Measurements from ENCODE around the gene ATOH1. TPM values are rescaled to one million over a fixed set of nuclear protein-coding genes. Genes with fewer than 3 reads are reported as not detected.

ATOH1 gene
- polyA plus RNA-seq, 3 donors: not detected

DNA sequence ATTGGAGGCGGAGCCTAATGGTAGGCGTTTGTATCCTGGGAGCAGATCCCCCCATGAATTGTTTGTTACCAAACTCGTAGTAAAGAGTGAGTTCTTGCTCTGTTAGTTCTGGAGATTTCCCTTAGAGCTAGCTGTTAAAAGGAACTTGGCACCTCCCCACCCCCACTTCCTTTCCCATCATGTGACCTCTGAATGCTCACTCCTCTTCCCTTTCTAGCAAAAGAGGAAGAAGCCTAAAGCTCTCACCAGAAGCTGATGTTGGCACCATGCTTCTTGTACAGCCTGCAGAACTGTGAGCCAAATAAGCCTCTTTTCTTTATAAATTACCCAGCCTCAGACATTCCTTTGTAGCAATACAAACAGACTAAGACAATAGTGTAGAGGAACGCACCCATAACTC, 13.8 kb upstream of the ATOH1 start:
- no peaks in the 10 kb centered on the region for H3K36me3 Mint-ChIP-seq

GRCh38 chr4:93825551-93826216, 2.9 kb upstream of the ATOH1 start:
- no peak overlapping the region for H3K27ac Mint-ChIP-seq
- TF ChIP-seq CTCF (IDR thresholded peaks at IDR 0.05): no peak
- Histone ChIP-seq H4K20me1 (ENCODE audit: insufficient read depth, low read length) (no peaks in the 10 kb centered on the region), H2AFZ (ENCODE audit: insufficient read depth, low read depth, low read length, poor library complexity, severe bottlenecking) (no peak overlapping the region), H3K4me3 (replicated peaks in 1 of 3; ENCODE audit: low read depth in 2 of 3, low read length in 3 of 3) (no peak overlapping the region), H3K27me3 (ENCODE audit: control insufficient read depth in 2 of 2, insufficient read depth in 2 of 2, low read length in 2 of 2) (peaks cover 49 to 67% of the 10 kb centered on the region in 2 donors), H3K36me3 (replicated peaks in 1 of 2; ENCODE audit: control insufficient read depth in 1 of 2, insufficient read depth in 2 of 2, low read length in 2 of 2) (no peaks in the 10 kb centered on the region), H3K9me3 (replicated peaks in 1 of 2; ENCODE audit: control insufficient read depth in 1 of 2, insufficient read depth in 1 of 2, low read length in 2 of 2) (peaks cover 0 to 29% of the 10 kb centered on the region in 2 donors), H3K27ac (ENCODE audit: low read depth in 1 of 2, low read length in 2 of 2) (no peak overlapping the region), H3K79me2 (ENCODE audit: insufficient read depth, low read length) (no peaks in the 10 kb centered on the region), H3K9ac (ENCODE audit: insufficient read depth, low read length, poor library complexity, severe bottlenecking) (no peak overlapping the region), H3K4me1 (ENCODE audit: control insufficient read depth in 1 of 2, insufficient read depth in 2 of 2, low read length in 2 of 2) (peaks cover 0 to 5% of the 10 kb centered on the region in 2 donors), H3K4me2 (replicated peaks; ENCODE audit: extremely low read depth, low read length, poor library complexity, severe bottlenecking) (no peak overlapping the region)
- H3K4me1 Mint-ChIP-seq: peaks cover 15% of the 10 kb centered on the region
- intact Hi-C loops (cut with micrococcal nuclease): no loop called here
- peaks cover 0 to 18% (median 5%) of the 10 kb centered on the region in 7 donors for H3K9me3 Mint-ChIP-seq
- peaks cover 59 to 65% (median 64%) of the 10 kb centered on the region in 3 donors for H3K27me3 Mint-ChIP-seq (ENCODE audit: low read depth in 3 of 3)
- H3K4me3 Mint-ChIP-seq: peak overlapping the region in 1 of 2 donors; percentile 35
- no peak for DNase-seq
- WGBS (ENCODE audit: insufficient coverage): 90% methylated on average over 2 of the region's 4 CpGs
- H3K36me3 Mint-ChIP-seq: peaks cover 0 to 3% of the 10 kb centered on the region in 2 donors

More for the DNA sequence above, 13.8 kb upstream of the ATOH1 start:
- peak; percentile 34 to 74 (median 52) for DNase-seq
- Histone ChIP-seq H2AFZ (ENCODE audit: insufficient read depth, low read depth, low read length, poor library complexity, severe bottlenecking) (no peak overlapping the region), H3K27ac (ENCODE audit: low read depth in 1 of 2, low read length in 2 of 2) (no peak overlapping the region), H3K9ac (ENCODE audit: insufficient read depth, low read length, poor library complexity, severe bottlenecking) (no peak overlapping the region), H3K4me2 (replicated peaks; ENCODE audit: extremely low read depth, low read length, poor library complexity, severe bottlenecking) (no peak overlapping the region), H4K20me1 (ENCODE audit: insufficient read depth, low read length) (no peaks in the 10 kb centered on the region), H3K4me3 (replicated peaks in 1 of 3; ENCODE audit: low read depth in 2 of 3, low read length in 3 of 3) (peak overlapping the region in 1 of 3 experiments; percentile 2), H3K79me2 (ENCODE audit: insufficient read depth, low read length) (no peaks in the 10 kb centered on the region), H3K27me3 (ENCODE audit: control insufficient read depth in 2 of 2, insufficient read depth in 2 of 2, low read length in 2 of 2) (no peaks in the 10 kb centered on the region), H3K9me3 (replicated peaks in 1 of 2; ENCODE audit: control insufficient read depth in 1 of 2, insufficient read depth in 1 of 2, low read length in 2 of 2) (peaks cover 0 to 4% of the 10 kb centered on the region in 2 donors), H3K4me1 (ENCODE audit: control insufficient read depth in 1 of 2, insufficient read depth in 2 of 2, low read length in 2 of 2) (peaks cover 8 to 12% of the 10 kb centered on the region in 2 donors), H3K36me3 (replicated peaks in 1 of 2; ENCODE audit: control insufficient read depth in 1 of 2, insufficient read depth in 2 of 2, low read length in 2 of 2) (no peaks in the 10 kb centered on the region)
- no peak overlapping the region for H3K4me3 Mint-ChIP-seq
- H3K4me1 Mint-ChIP-seq: peaks cover 5% of the 10 kb centered on the region
- intact Hi-C loops (cut with micrococcal nuclease): no loop called here
- peaks cover 0 to 16% (median 4%) of the 10 kb centered on the region in 7 donors for H3K9me3 Mint-ChIP-seq
- TF ChIP-seq CTCF (IDR thresholded peaks at IDR 0.05): no peak
- no CpG with 5 or more reads among the region's 4 CpGs for WGBS (ENCODE audit: insufficient coverage)
- no peak overlapping the region for H3K27ac Mint-ChIP-seq
- H3K27me3 Mint-ChIP-seq (ENCODE audit: low read depth in 3 of 3): peaks cover 0 to 4% (median 0%) of the 10 kb centered on the region in 3 donors

Measured in CD14-positive monocyte (primary cell).